ENCODE data around the gene QKI. TPM values are rescaled to one million over a fixed set of nuclear protein-coding genes. Genes with fewer than 3 reads are reported as not detected.
A peak's percentile ranks its signal among the peaks of the same experiment; 100 is the strongest.

The QKI gene
- total RNA-seq, 6 experiments from 2014 or later: 47.6 to 80.8 (median 76.3) TPM

DNA sequence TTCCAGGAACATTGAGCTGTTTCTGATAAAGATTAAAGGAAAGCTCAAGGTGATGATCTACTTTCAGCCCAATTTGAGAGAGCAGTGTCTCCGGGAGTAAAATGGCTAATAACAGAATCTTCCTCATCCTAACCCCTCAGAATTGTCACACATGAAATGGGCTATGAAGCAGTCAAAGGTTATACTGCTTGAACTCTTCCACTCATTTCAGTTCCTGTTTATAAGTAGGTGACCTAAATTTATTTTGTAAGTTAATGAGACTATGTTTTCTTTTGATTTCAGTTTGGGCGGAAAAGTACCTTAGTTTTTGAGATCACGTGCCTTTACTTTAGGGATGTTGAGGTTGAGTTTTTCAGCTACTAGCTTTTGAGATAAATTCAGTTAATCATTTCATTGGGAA lies 47.2 kb downstream of the QKI start:
- Histone ChIP-seq H3K27ac (no peak overlapping the region), H3K27me3 (no peaks in the 10 kb centered on the region), H3K4me3 (no peak overlapping the region), H3K9me3 (no peaks in the 10 kb centered on the region), H3K36me3 (no peaks in the 10 kb centered on the region), H3K4me1 (peaks cover 0 to 31% (median 0%) of the 10 kb centered on the region in 4 donors)
- WGBS (ENCODE audit: insufficient coverage, low coverage, low lambda C conversion rate, missing lambda C conversion rate): 50% methylated on average over 3 of the region's 3 CpGs
- no peak for TF ChIP-seq POLR2A (IDR thresholded peaks at IDR 0.05)
- TF ChIP-seq, protein P1, sequence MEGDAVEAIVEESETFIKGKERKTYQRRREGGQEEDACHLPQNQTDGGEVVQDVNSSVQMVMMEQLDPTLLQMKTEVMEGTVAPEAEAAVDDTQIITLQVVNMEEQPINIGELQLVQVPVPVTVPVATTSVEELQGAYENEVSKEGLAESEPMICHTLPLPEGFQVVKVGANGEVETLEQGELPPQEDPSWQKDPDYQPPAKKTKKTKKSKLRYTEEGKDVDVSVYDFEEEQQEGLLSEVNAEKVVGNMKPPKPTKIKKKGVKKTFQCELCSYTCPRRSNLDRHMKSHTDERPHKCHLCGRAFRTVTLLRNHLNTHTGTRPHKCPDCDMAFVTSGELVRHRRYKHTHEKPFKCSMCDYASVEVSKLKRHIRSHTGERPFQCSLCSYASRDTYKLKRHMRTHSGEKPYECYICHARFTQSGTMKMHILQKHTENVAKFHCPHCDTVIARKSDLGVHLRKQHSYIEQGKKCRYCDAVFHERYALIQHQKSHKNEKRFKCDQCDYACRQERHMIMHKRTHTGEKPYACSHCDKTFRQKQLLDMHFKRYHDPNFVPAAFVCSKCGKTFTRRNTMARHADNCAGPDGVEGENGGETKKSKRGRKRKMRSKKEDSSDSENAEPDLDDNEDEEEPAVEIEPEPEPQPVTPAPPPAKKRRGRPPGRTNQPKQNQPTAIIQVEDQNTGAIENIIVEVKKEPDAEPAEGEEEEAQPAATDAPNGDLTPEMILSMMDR (IDR thresholded peaks at IDR 0.05): no peak
- peak in 3 of 4 donors; percentile 24 to 43 (median 27) for ATAC-seq
- intact Hi-C loops (cut with DNase I): no loop called here
- DNase-seq: no peak

DNA sequence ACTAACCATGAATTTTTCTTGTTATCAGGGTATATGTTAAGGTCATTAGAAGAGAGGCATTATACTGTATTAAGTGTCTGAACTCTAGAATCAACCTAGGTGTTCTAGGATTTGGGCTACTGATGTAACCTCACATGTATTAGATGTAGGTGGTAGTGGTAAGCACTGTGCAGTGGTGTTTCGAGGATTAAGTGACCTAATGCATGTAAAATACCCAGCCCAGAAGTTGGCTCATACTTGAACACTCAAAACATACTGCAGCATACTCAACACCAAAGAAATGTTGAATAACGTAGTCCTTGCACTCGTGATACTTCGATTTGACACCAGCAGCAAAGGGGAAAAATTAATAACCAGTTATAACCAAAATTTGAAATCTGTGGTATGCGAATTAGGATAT lies 48.7 kb downstream of the QKI start:
- Histone ChIP-seq H3K9me3 (no peaks in the 10 kb centered on the region), H3K36me3 (no peaks in the 10 kb centered on the region), H3K4me3 (no peak overlapping the region), H3K27ac (no peak overlapping the region), H3K27me3 (no peaks in the 10 kb centered on the region), H3K4me1 (peaks cover 0 to 33% (median 0%) of the 10 kb centered on the region in 4 donors)
- no peak for TF ChIP-seq POLR2A (IDR thresholded peaks at IDR 0.05)
- TF ChIP-seq, protein P1 (IDR thresholded peaks at IDR 0.05): no peak
- ATAC-seq (no peak), DNase-seq (no peak)
- 87% methylated on average over 5 of the region's 5 CpGs for WGBS (ENCODE audit: insufficient coverage, low coverage, low lambda C conversion rate, missing lambda C conversion rate)
- intact Hi-C loops (cut with DNase I): no loop called here

DNA sequence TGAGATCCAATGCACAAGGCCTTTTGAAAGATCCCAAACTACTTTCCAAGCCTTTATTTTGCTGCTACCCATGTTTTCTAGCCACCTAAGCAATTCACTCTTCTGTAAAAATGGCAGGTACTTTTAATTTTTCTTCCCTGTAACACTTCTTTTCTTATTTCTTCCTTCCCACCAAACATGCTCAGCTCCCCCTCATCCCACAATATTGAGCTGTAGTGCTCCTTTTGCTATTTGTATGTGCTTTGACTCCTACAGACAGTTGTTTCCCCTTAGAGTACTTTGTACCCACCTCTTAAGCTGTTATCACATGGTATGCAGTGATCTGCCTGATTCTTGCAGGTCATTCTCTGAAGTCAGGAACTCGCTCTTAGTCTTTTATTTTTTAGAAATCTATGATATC lies 49.3 kb downstream of the QKI start:
- TF ChIP-seq, protein P1 (IDR thresholded peaks at IDR 0.05): no peak
- TF ChIP-seq POLR2A (IDR thresholded peaks at IDR 0.05): no peak
- no peaks in the 10 kb centered on the region for H3K27me3 ChIP-seq
- no peak overlapping the region for H3K4me3 ChIP-seq
- peaks cover 0 to 33% (median 0%) of the 10 kb centered on the region in 4 donors for H3K4me1 ChIP-seq
- no peak for DNase-seq
- H3K9me3 ChIP-seq: no peaks in the 10 kb centered on the region
- no peak overlapping the region for H3K27ac ChIP-seq
- ATAC-seq: no peak
- intact Hi-C loops (cut with DNase I): no loop called here
- 85% methylated on average over 1 of the region's 1 CpG for WGBS (ENCODE audit: insufficient coverage, low coverage, low lambda C conversion rate, missing lambda C conversion rate)
- no peaks in the 10 kb centered on the region for H3K36me3 ChIP-seq

GRCh38 chr6:163466839-163467390 lies 52.4 kb downstream of the QKI start:
- Histone ChIP-seq H3K27ac (no peak overlapping the region), H3K27me3 (no peaks in the 10 kb centered on the region), H3K4me1 (peaks cover 0 to 11% (median 0%) of the 10 kb centered on the region in 4 donors), H3K36me3 (no peaks in the 10 kb centered on the region), H3K9me3 (peaks cover 0 to 6% (median 1%) of the 10 kb centered on the region in 4 donors), H3K4me3 (no peak overlapping the region)
- intact Hi-C loops (cut with DNase I): no loop called here
- TF ChIP-seq, protein P1 (IDR thresholded peaks at IDR 0.05): no peak
- TF ChIP-seq POLR2A (IDR thresholded peaks at IDR 0.05): no peak
- WGBS (ENCODE audit: insufficient coverage, low coverage, low lambda C conversion rate, missing lambda C conversion rate): 78% methylated on average over 3 of the region's 3 CpGs
- ATAC-seq: no peak
- no peak for DNase-seq

Data from right lobe of liver (tissue), 6 donors.